PC-3 (cell line): ENCODE data around the gene MAPKAPK3.

Source experiments
- CTCF ChIP-seq: fragments of 300-600 bp; sonication (generic); conservative IDR thresholded peaks from 2 replicates; pipeline ENCODE4 v1.5.1; 2017; ENCODE audit warnings: antibody characterized with exemption, low read depth, mild to moderate bottlenecking, low read length
- EZH2 ChIP-seq: fragments of 300-600 bp; sonication (generic); IDR thresholded peaks from one replicate; pipeline ENCODE4 v1.6.1; 2017; ENCODE audit warnings: antibody characterized with exemption, mild to moderate bottlenecking, low read length; ENCODE audit not compliant: unreplicated experiment
- EZH2phosphoT487 ChIP-seq: fragments of 300-600 bp; sonication (generic); IDR thresholded peaks from 2 replicates; pipeline ENCODE4 v1.6.1; 2018; ENCODE audit warnings: mild to moderate bottlenecking, antibody characterized with exemption, low read length, borderline replicate concordance

DNA sequence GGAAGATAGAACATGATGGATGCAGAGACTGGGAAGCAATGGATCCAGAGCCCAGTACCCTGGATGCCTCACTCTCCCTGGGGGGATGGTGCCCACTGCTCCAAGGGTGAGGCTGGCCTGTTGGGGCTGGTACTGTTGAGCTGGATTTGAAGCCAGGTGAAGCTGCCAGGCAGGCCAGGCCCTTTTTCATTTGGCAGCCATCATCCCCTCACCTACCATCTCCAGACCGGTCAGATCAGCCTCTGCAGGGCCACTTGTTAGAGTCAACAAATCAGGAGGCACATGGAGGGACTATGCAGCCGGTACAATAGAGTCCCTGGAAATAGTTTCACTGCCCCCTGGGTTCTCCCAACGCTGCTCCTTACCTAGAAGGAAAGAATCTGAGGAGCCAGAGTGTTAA lies 5.9 kb downstream of the MAPKAPK3 start:
- TF ChIP-seq CTCF (no peak), EZH2 (no peak), EZH2phosphoT487 (no peak)
